ENCODE results near the gene POP4. TPM values are rescaled to one million over a fixed set of nuclear protein-coding genes. Genes with fewer than 3 reads are reported as not detected.

The POP4 gene
- polyA plus RNA-seq, 1 donor = 42.0 TPM

DNA sequence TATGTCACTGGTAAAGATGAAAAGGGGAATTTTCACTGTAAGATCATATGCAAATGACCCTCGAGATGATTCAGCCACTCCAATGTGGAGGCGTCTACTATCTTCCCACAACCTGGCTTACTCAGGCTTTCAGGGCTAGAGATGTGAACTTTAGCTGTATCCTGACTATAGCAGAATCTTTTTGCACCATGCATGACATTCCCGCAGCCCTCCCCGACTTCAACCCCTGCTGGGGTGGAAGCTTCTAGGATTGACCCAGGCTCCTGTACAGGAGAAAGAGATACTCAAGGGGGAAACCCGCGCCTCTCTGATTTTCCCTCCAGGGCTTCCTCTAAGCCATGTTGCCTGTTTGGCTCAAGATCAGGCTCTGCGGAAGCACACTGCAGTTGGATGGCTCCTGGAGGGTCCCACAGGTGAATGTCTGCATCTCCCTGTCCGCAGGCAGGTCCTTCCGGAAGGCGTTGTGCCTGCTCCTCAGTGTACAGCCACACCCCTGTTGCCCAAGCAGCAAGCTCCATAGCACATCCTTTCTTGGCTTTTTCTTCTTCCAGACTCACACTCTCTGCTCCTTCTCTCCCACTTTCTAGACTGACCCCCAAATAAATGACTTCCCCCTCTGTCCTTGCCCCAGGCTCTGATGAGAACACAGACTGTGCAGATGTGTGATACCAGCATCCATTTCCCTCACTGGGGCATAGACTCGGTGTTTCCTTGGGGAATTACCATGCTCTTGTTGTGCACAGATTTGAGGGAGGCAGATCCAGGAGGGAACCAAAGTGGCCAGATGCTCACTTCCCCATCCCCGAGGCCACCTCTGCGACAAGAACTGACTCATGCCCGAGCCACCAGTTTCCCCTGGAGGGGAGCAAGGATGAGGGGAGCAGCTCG lies 29.1 kb upstream of the POP4 start:
- DNase-seq (ENCODE audit: low read depth) = no peak

DNA sequence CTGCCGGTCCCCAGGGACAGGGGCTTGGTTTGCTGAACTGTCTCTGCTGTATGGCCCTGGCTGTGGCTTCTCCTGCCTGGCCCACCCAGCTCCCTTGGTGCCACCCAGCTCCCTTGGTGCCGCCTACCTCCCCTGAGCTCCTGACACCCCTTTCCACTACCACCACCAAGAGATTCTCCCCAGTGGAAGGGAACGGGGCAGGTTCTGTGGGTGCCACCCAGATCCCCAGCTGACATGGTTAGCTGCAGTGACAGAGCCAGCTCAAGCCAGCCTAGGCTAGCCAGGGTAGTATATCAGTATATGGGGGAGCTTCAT lies 28.5 kb upstream of the POP4 start:
- no peak for DNase-seq (ENCODE audit: low read depth)

DNA sequence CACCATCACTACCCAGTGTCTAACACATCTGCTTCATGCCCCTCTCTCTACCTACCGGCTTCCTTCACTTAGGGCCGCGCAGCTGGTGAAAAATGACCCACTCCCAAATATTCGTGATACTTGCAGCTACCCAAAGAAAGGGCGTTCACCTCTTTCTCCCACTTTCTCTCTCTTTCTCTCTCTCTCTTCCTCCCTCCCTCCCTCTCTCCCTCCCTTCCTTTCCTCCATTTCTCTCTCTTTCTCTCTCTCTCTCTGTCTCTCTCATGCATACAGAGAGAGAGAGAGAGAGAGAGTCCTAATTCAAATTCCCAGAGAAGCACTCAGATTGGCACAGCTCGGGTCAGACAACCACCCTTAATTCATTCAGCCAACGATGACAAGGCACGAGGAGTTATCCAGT lies 27.7 kb upstream of the POP4 start:
- DNase-seq (ENCODE audit: low read depth) = no peak

DNA sequence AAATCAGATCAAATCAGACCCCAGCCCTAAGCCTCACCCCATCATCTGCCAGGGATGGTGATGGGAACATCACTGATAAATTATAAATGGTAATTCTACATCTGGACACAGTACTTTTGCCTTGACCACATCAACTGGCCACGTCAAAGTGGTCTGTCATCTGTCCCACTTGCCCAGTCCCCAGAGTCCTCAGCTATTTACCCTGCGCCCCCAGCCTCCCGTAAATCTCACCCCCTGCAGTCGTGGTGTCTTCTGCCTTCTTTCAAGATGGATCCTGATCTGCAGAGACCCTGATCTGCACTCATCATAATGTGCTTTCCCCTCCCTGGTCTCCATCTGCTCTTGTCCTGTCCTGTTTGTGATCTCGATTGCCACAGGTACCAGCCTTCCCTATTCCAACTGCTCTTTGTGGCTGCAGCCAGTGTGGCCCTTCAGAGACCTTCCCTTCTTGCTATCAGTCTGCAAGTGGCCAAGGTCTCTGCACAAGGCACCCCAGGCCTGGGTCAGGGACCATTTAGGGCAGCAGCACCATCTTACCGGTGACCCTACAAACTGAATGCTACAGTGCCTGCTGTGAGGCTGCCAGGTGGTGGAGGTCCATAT lies 26.7 kb upstream of the POP4 start:
- no peak for DNase-seq (ENCODE audit: low read depth)

DNA sequence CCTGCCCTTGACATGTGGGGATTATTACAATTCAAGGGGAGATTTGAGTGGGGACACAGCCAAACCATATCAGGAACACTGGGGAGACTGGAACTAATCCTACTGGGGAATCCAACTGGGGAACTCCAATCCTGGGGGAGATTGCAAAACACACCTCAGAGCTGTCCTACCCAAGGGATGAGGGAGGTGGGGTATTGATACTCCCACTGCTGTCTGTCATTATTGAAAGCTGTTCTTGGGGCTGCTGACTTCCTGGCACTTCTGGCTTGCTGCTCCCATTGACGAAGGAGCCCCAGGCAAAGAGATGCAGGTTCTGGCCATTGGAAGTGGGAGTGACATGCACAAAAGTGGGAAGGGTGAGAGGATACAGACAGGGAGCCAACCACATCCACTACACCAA lies 24.7 kb upstream of the POP4 start:
- no peak for DNase-seq (ENCODE audit: low read depth)

DNA sequence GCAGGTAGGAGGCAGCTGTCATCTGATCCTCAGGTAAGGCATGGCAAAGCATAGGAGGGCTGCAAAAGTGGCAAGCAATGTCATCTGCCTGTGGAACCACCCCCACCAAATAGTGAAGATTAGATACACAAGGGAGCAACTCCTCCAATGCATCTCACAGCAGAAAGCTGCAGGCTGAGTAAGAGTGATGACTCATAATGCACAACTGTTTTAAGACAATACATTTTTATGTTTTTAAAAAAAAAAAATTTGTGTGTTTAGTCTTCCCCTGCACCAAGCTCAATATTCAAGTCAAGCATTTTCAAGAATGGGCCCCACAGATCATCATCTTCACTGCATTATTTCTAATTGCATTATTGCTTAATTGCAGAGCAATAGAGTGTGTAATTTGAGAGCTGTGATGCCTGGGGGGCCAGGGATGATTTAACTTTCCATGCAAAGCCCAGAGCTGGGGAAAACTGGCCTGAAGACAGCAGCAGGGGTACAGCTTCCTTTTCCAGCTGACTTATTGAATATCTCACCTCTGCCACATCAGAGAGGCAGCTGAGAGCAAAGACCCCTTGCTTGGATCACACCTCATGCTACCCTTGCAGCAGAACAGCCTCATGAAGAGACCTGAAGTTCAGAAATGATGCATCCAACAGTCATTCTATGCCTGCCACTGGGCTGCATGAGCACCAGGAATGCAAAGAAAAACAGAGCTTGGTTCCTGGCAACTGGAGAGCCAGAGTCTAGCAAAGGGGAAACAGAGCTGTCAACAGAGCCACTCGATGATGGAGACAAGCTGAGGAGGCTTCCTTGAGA lies 22.7 kb upstream of the POP4 start:
- no peak for DNase-seq (ENCODE audit: low read depth)

DNA sequence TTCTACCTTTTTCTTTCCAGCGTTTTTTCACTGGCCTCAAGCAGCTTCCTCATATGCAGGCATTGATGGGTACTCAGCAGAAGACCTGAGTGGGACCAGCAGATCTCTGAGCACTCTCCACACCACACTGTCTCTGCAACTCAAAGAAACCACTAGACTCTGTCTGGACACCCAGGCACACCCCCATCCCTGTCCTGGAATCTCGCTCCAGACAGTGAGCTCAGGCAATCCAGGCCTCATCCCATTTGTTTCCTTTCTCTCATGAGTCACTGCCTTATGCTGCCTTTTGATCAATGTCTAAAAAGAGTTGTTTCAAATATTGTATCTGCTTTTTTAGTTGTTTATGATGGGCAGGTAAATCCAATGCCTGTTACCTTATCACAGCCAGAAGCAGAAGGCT lies 19.7 kb upstream of the POP4 start:
- no peak for DNase-seq (ENCODE audit: low read depth)

DNA sequence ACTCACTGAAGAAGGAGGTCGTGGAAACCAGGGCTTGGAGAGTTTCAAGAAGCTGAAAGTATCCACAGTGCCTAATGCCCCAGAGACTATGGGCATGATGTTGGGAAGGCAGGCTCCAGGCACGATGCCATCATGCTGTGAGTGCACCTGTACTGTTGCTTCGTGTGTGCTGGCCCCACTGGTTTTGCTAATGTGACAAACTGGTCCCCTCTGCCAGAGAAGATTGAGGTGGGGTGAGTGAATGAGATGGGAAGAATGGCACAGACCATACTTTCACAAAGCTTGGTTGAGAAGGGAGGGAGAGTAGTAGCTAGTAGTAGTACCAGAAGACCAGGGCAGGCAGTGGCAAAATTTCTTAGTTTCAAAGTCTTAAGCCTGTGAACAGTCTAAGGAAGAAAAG lies 19.0 kb upstream of the POP4 start:
- no peak for DNase-seq (ENCODE audit: low read depth)

DNA sequence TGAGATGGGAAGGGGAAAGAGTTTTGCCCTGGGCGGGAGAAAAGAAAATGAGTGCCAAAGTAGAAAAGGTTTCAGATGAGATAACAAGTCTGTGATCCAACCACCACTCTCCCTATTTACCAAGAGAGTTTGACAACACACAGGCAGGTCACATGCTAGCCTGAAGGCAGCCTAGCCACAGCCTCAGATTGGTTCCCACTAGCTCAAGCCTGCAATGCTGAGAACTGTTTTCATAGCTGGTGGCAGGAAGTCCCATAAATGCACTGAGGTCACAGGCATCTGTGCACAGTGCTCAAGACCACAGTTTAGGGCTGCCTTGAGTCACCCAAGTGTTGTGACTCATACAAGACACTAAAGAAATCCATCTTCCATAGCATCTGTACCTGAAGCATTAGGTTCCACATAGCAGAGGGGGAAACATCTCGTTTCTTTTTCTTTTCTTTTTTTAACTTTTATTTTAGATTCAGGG lies 18.5 kb upstream of the POP4 start:
- no peak for DNase-seq (ENCODE audit: low read depth)

DNA sequence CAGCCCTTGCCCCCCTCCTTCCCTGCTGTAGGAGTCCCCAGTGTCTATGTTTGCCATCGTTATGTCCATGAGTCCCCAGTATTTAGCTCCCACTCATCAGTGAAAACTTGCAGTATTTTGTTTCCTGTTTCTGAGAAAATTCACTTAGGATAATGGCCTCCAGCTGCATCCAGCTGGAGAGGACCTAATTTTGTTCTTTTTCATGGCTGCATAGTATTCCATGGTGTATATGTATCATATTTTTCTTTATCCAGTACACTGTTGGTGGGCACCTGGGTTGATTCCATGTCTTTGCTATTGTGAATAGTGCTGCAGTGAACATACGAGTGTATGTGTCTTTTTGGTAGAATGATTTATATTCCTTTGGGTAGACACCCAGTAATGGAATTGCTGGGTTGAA lies 18.0 kb upstream of the POP4 start:
- no peak for DNase-seq (ENCODE audit: low read depth)

DNA sequence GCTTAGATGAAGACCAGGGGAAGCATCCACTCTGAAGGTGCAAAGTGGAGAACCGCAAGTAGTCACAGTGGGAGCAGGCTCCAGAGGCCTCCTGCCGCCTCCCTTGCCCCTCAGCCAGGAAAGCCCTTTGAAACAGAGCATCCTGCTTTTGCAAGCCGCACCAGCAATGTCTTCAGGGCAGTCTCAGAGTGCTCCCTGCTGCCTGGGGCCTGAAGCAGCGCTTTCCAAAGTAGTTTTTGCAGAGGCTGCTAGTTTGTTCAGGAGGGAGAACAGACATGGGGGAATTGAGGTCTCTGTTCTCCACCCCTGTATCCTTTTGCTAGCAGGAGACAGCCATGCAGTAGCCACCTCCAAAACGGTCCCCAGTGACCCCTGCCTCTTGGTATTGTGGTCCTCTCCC lies 15.8 kb upstream of the POP4 start:
- no peak for DNase-seq (ENCODE audit: low read depth)

DNA sequence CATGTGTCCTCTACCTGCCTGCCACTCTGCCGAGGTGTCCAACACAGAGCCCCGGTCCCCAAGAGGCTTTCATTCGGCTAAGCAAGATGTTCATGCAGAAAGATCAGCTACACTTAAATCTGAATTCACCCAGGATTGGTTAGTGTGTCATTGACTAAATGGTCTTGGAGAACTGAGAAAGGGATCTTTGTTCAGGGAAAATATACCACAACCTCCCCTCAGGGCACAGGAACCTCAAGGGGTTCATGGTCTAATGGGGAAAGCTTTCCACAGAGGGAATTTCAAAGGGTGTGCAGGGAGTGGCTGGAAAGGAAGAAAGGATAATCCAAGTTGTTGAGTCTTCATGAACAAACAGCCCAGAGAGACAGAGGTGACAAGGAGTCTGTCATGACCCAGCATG lies 14.4 kb upstream of the POP4 start:
- DNase-seq (ENCODE audit: low read depth) = no peak

DNA sequence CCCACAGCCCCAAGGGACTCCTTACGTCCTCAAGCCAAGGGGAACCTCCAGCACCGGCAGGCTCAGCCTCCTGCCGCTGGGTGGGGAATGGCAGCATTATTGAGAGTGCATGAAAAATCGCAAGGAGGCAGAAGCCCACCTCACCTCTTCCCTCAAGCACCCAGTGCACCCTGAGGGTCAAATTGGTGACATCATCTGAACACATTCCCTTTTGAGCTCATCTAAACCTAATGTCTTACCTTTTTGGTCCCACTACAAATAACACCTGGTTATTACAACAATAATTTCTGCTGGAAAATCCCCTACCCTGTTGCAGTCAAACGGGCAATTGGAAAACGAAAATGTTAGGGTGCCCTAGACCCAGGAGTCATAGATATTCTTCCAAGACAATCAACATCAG lies 12.2 kb upstream of the POP4 start:
- no peak for DNase-seq (ENCODE audit: low read depth)

DNA sequence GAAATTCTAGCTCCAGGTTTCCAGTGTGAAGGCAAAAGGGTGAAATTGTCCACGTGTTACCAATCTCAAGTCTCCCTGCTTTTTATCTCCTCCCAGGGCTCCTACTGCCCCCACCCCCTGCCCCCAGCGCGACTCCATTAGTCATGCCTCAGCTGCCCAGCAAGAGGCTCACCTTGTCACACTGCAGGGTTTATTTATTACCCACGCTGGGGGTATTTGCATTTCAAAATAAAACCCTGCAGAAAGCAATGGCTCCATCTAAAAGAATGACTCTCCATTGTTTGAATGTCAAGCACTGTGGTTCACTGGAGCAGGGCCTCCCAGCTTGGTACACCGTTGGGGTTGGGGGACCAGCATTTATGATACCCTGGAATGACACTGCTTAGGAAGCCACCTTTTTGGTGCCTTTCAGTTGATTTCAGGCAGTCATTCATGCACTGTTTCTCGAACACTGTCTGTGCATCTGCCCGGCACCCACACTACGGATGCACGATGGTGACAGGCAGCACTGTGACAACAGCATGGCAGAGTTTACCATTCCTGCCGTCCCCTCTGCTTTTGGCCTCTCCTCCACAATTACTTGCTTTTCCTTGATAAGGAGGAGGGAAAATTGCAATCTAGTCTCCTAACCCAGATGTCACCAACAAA lies 9.9 kb upstream of the POP4 start:
- no peak for DNase-seq (ENCODE audit: low read depth)

DNA sequence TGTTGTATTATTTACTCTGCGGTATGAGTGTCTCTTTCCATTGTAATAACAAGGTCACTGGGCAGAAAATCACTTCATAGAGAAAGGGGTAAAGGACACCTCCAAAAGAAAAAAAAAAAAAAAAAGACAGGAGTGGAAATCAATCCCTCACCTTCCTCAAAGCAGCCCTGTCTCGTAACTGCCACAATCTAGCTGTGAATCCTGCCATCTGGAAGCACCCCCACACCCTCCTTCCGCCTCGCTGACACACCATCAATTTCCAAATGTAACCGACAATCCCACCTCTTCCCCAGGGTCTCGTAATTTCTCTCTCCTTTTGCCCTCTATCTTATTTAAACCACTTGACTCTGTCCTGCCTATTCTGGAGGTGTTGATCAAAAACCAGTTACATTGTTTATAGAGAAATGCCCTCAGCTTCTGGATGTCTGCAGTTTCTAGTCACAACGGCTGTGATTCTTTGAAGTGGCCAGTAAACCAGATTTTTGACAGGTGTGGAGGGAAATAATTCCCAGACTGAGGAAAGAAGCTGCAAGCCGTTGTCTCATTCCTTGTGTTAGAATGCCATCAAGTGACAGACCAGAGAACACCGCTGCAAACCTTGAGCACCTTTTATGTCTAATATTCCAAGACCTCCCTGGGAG lies 9.1 kb upstream of the POP4 start:
- DNase-seq (ENCODE audit: low read depth) = no peak

DNA sequence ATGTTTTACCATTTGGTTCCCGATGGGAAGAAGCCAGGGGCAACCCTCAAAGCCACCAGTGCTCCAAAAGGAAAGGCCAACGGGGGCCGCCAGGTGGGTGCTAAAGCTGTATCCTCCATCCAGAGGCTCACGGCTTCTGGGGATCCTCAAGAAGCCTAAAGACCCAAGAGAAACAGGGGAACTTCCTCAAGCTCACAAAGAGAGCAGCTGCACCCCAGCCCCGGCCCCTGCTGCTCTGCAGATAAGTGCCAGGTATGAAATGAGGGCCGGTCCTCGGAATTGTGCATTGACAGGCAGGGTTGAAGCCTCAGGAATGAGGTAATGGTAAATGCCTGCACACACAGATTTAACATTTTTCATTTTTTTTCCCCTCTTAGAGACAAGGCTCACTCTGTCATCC lies 8.0 kb upstream of the POP4 start:
- no peak for DNase-seq (ENCODE audit: low read depth)

DNA sequence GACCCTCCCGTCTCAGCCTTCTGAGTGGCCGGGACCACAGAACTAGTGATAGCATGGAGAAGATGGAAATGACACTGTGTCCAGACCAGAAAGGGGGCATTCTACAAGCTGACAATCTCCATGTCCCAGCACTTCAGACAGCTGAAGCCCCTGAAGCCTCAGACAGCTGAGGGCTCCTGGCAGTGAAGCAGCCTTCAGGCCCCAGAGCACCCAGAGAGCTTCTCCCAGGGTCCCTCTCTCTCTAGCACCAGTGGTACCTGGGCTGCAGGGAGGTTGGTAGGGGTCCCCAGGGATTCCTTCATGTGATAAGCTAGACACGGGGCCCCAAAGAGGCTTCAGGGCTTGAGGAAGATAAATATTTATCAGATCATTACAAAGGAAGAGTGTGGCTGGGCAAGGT lies 7.6 kb upstream of the POP4 start:
- no peak for DNase-seq (ENCODE audit: low read depth)

DNA sequence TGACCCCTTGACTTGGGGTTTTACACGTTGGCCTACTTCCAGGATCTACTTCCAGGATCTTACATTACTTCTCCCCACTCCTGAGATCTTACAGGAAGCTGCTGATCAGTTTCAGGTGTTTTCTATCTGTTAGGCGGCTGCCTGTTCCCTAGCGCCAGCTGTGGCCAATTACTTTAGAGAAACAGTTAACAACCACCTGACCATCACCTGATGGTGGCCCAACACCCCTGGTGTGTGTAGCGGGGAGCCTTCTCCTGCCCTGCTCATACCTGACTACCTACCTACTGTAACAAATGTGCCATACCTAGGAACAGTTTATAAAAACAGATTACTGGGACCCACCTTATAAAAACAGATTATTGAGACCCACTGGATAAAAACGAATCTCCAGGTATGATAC lies 2.8 kb upstream of the POP4 start:
- DNase-seq (ENCODE audit: low read depth) = no peak

DNA sequence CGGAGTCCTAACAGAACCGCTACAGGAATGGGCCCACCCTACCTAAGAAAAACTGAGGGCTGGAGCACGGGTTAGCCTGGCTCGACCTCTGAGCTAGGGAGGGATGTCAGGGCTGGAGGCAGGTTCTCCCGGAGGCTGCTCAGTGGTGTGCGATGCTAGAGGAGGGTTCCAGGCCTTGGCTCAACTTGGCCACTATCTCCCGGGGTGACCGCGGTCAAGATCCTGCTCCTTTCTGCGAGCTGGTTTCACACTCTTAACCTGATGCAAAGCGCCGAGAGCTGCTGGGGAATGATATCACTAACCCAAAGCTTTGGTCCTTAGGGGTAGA lies 301 bp downstream of the POP4 start:
- DNase-seq (ENCODE audit: low read depth) = no peak

DNA sequence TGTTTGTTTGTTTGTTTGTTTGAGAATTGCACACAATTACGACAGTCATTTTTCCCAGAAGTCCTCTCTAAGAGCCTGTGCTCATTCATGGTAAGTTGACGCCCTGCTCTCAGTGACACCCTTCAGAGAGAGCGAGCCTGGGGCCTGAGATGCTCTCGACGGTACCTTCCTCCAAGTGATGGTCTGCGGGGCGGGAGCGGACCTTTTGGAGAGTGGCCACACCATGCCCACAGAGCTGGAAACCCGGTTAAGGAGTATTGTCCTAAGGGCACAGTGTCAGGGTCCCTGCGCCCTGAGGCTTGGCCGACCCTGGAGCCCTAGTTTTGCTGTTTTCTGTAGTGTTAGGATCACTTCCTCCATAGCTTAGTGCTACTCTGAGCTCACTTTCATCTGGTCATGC lies 3.6 kb downstream of the POP4 start:
- DNase-seq (ENCODE audit: low read depth) = no peak

DNA sequence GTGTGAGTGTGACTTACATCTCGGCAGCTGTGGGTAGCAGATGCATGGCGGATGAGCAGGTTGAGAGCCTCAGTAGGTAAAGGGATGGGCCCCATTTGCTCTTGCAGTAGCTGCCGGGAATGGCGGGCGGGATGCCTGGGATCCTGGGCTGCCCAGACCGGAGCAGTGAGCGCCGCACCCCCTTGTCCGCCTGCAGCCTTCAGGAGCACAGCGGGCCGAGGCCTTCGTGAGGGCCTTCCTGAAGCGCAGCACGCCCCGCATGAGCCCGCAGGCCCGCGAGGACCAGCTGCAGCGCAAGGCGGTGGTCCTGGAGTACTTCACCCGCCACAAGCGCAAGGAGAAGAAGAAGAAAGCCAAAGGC lies 4.1 kb downstream of the POP4 start:
- DNase-seq (ENCODE audit: low read depth) = no peak

Measured in forelimb muscle (tissue), 1 donor.